GM12878 (cell line): Measurements from ENCODE around the gene TGM5. TPM values are rescaled to one million over a fixed set of nuclear protein-coding genes. Genes with fewer than 3 reads are reported as not detected.
A peak's percentile ranks its signal among the peaks of the same experiment; 100 is the strongest.

Source experiments
- ASH2L ChIP-seq: fragments of 300-600, 200-600 bp; sonication (generic); IDR thresholded peaks from 2 replicates; pipeline ENCODE4 v1.6.1; 2017; ENCODE audit warnings: low read depth, mild to moderate bottlenecking, borderline replicate concordance
- ATF7 ChIP-seq: fragments of 450-650 bp; IDR thresholded peaks from 2 replicates; pipeline ENCODE4 v1.6.1; 2016; ENCODE audit warnings: low read depth, mild to moderate bottlenecking
- BHLHE40 ChIP-seq, 2 experiments: fragments of 450-650 bp in 1 of 2; IDR thresholded peaks; 2 replicates each; pipeline ENCODE4 v1.6.1; 2011 to 2017; ENCODE audit warnings: low read depth in 2 of 2, borderline replicate concordance in 1 of 2, improper control_type of control experiment in 1 of 2, low read length in 1 of 2, mild to moderate bottlenecking in 1 of 2
- ELK1 ChIP-seq: IDR thresholded peaks from 2 replicates; pipeline ENCODE4 v1.6.1; 2012; ENCODE audit warnings: low read depth, low read length, improper control_type of control experiment
- MYB ChIP-seq: fragments of 150-350 bp; IDR thresholded peaks from 2 replicates; pipeline ENCODE4 v1.6.1; 2014; ENCODE audit warnings: mild to moderate bottlenecking, low read depth, low read length, borderline replicate concordance
- NBN ChIP-seq: fragments of 450-650 bp; IDR thresholded peaks from 2 replicates; pipeline ENCODE4 v1.6.1; 2016
- NFIC ChIP-seq: IDR thresholded peaks from 2 replicates; pipeline ENCODE4 v1.6.1; 2012; ENCODE audit warnings: low read depth, mild to moderate bottlenecking, inconsistent platforms, low read length, moderate library complexity
- NR2F1 ChIP-seq: fragments of 450-650 bp; conservative IDR thresholded peaks from 2 replicates; pipeline ENCODE4 v1.6.1; 2017; ENCODE audit warnings: mild to moderate bottlenecking
- PAX8 ChIP-seq: fragments of 450-650 bp; IDR thresholded peaks from 2 replicates; pipeline ENCODE4 v1.6.1; 2017; ENCODE audit warnings: mild to moderate bottlenecking, moderate library complexity
- PRDM15 ChIP-seq: fragments of 450-650 bp; formaldehyde crosslinking; IDR thresholded peaks from 2 replicates; pipeline ENCODE4 v1.4.0; 2020; ENCODE audit warnings: mild to moderate bottlenecking, moderate library complexity
- RELB ChIP-seq: fragments of 450-650 bp; IDR thresholded peaks from 2 replicates; pipeline ENCODE4 v1.6.1; 2017; ENCODE audit warnings: low read depth, mild to moderate bottlenecking, moderate library complexity
- TARDBP ChIP-seq: IDR thresholded peaks from 2 replicates; pipeline ENCODE4 v1.6.1; 2016; ENCODE audit warnings: borderline replicate concordance
- ZNF592 ChIP-seq: fragments of 450-650 bp; IDR thresholded peaks from 2 replicates; pipeline ENCODE4 v1.6.1; 2017; ENCODE audit warnings: mild to moderate bottlenecking, moderate library complexity
- polyA plus RNA-seq, 11 experiments: library from polyadenylated mRNA; depleted of rRNA in 4 of 11; unstranded in 6 of 11; stranded (reverse) in 5 of 11; fragments of >200 nt; fragmentation: Nextera tagmentation in 4 of 11; fragmentation: Illumina TruSeq in 1 of 11; extraction: Ambion mirVana in 4 of 11; extraction: Trizol in 1 of 11; gene quantifications; 1 replicate in 1 of 11; 2 replicates in 10 of 11; pipeline versions ENCODE4 v1.2.1 to v1.2.3, GENCODE V29; 2011 to 2016; ENCODE audit warnings: inconsistent platforms in 2 of 11, missing spikeins in 2 of 11, low read depth in 1 of 11
- total RNA-seq, 4 experiments: library from RNA; depleted of rRNA in 3 of 4; stranded (reverse); fragments of >200 nt in 3 of 4; fragmentation: Illumina TruSeq in 1 of 4; extraction: Trizol in 1 of 4; gene quantifications; 2 replicates each; pipeline versions ENCODE4 v1.2.1 to v1.2.3, GENCODE V29; 2013 to 2021

Gene TGM5
- total and polyA plus RNA-seq, 10 of the 15 experiments (the other 5 are each of a cell fraction or from before 2014, with no cell fraction given): 4.4 to 27.1 (median 5.6) TPM

GRCh38 chr15:43204016-43204901, 62.5 kb downstream of the TGM5 start (continued):
- TF ChIP-seq MYB: no peak
- TF ChIP-seq NR2F1: 0 out of 2 replicates have a peak, but pooled peaks have one; percentile 24
- TF ChIP-seq ASH2L: no peak
- no peak for TF ChIP-seq BHLHE40 (IDR thresholded peaks at IDR 0.05; ENCODE audit: borderline replicate concordance in 1 of 2, low read depth in 2 of 2, low read length in 1 of 2)
- TF ChIP-seq ATF7: 0 out of 2 replicates have a peak, but pooled peaks have one; percentile 45
- TF ChIP-seq NBN: 0 out of 2 replicates have a peak, but pooled peaks have one; percentile 22
- TF ChIP-seq RELB: no peak
- no peak for TF ChIP-seq TARDBP
- no peak for TF ChIP-seq PRDM15 (CRISPR knock-in tag)
- TF ChIP-seq PAX8: no peak
- TF ChIP-seq ZNF592: no peak
- TF ChIP-seq ELK1: no peak
- TF ChIP-seq NFIC: no peak
